Measurements from ENCODE around the gene ARID5B.
A peak's percentile ranks its signal among the peaks of the same experiment; 100 is the strongest.

The ARID5B gene

DNA sequence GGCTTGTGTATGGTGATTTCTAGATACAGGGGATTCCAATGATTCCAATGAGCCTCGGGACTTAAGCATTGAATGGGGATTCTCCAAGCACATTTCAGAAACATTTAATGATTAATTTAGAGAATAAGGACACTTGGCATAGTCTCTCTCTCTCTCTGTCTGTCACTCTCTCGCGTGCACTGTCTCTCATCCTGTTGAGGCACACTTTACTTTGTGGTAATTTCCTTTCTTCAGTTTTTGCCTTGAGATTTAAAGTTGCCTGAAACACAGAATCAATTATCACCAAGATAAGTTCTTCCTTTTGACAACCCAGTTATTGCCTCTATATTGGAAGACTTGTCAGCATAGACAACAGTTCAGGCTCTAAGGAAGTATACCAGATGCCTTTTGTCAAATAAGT, 131.6 kb downstream of the ARID5B start:
- no peak for DNase-seq (ENCODE audit: low read depth)

DNA sequence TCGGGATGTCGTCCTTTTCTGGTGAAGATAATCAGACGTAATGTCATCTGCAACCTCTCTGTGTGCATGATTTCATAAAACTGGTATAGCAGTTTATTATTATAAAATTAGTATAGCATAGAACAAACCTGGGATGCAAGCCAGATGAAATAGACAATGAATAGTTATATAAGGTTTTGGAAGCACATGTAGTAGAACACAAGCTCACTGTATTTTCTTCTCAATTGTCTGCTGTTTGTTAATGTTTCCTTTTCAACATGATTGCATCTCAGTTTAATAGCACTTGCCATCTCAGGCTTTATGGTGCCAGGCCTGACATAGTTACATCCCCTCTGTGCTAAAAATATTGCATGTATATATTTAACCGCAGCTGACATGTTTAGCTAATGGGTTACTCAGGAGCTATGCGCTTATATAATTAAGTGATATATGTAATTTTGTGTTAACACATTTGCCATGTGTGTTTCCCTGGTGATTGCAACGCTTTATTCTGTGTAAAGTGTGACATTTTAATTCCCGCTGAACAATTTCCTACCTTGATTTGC, 132.7 kb downstream of the ARID5B start:
- DNase-seq (ENCODE audit: low read depth) = no peak

DNA sequence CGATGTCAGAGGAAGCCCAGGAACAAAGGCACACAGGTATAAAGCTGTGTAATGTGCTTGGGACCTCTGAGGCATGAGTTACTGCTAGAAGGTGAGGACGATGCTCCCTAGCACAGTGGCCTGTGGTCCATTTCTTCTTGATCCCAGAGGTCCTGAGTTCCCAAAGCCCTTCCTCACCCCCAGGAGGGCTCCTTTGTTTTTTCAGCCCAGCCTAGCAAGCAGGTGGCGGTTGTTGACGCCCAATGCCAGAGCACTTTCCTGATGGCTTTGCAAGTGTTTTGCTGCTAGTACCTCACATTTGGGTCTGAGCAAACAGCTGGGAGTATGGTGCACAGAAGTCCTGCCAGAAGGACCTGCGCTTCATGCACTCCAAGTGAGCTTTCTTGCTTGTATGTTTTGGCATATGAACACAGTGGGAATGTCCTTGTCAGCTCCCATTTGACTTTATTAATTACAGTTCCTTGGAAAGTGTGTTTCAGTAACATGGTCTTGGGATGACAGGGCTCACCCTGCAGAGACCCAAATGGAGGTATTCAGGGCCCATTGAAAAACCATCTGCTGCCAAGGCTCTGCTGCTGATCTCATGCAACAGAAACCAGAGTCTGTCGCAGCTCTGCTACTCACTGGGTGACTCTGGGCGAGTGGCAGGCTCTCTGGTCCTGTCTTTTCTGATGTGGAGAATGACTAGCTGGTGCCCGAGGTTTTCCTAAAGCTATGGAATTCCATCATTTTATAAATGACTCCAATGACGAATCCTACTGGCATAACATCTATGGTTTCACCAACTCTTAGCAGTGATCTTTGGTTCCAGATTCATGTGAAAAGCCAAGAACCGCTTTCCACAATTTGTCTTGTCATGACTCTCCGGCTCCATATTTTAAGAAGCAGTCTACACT, 134.9 kb downstream of the ARID5B start:
- DNase-seq (ENCODE audit: low read depth) = no peak

GRCh38 chr10:62037166-62037831, 135.8 kb downstream of the ARID5B start:
- DNase-seq (ENCODE audit: low read depth) = peak; percentile 68

GRCh38 chr10:62037890-62038608, 136.6 kb downstream of the ARID5B start:
- DNase-seq (ENCODE audit: low read depth) = no peak

GRCh38 chr10:62038609-62039190, 137.2 kb downstream of the ARID5B start:
- DNase-seq (ENCODE audit: low read depth) = peak; percentile 64

- no peak for DNase-seq (ENCODE audit: low read depth)
Measured at GRCh38 chr10:62039954-62040353, 138.5 kb downstream of the ARID5B start.

DNA sequence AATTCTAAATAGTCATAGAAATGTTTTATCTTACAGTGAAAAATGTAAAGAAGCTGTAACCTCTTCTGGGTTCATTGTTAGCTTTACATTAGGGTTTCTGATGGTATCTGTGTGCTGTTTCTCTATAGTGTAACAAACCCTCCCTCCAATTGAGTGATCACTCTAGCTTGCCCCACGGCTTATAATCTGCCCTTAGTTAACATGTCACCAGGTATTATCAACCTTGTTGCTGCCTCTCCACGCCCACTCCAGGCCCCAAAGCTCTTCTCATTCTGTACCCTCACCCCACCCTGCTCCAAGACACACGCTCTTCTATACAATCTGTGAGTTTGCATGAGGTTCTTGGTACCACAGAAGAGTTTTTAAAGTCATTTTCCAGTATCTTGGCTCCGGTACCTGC, 139.4 kb downstream of the ARID5B start:
- no peak for DNase-seq (ENCODE audit: low read depth)

GRCh38 chr10:62043421-62044021, 142.0 kb downstream of the ARID5B start:
- DNase-seq (ENCODE audit: low read depth) = no peak

DNA sequence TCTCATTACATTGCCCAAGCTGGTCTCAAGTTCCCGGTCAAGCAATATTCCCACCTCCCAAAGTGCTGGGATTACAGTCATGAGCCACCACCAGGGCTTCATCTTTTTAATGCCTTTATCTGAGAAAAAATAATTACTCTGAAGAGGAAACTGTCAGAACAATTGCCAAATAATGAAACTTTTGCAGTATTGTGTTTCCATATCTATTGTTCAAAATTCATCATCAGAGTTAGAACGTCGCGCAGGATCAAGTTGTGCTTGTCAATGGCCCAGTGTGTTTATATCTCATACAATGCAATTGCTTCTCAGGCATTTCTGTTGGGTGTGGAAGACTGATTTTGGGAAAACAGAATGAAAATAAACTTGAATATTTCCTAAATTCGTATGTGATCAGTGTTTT, 143.1 kb downstream of the ARID5B start:
- no peak for DNase-seq (ENCODE audit: low read depth)

DNA sequence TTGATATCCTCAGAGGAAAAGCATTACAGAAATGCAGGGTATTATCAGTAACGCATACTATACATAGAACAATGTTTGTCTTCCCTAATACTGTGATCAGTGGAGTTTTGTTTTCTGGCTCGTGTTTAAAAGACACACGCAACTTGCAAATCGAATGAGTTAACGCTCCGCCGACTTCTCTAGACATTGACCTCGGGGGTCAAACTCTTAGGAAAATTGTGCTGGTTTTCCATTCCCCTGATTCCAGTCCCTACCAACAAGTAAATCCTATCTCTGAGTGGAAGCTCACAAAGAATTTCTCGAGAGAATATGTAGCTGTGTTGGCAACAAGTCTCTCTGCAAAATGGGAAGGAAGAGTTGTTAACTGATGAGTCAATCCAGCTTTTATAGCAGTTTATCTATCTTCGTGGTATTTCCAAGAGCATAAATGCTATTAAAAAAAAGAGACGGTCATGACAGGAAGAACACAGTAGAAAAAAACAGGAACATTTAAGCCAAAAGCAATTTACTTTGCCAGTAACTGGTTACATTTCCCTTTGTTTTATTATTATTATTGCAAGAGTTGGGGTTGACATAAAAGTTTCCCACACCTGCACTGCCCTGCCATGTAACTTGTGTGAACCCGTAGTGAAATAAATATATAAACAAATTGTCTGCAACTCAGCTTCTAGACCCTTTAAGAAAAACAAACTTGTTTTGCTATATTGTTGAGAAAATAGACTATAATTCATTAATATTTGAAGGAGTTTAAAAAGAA, 144.4 kb downstream of the ARID5B start:
- DNase-seq (ENCODE audit: low read depth) = peak; percentile 80

GRCh38 chr10:62046522-62047227, 145.2 kb downstream of the ARID5B start:
- no peak for DNase-seq (ENCODE audit: low read depth)

GRCh38 chr10:62047228-62047892, 145.9 kb downstream of the ARID5B start:
- no peak for DNase-seq (ENCODE audit: low read depth)

DNA sequence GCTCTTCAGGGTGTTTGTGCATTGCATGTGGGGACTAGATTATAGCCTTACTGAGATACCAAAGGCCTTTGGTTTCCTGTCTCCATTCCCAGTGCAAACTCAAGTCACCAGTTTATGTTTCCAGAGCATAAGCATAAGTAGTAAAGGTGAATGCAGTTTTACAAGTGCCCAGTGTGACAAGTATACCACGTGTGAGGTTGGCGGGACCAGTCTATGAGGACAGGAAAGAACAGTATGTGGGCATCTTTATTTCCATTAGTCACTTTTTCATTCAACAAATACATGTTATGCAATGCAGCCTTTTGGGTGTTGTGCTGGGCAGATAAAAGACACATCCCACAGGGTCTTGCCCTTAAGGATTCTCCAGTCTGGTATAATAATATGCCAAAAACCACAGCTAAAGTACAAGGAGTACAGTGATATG, 146.5 kb downstream of the ARID5B start:
- no peak for DNase-seq (ENCODE audit: low read depth)

- DNase-seq (ENCODE audit: low read depth) = no peak
Measured at GRCh38 chr10:62048470-62048869, 147.0 kb downstream of the ARID5B start.

DNA sequence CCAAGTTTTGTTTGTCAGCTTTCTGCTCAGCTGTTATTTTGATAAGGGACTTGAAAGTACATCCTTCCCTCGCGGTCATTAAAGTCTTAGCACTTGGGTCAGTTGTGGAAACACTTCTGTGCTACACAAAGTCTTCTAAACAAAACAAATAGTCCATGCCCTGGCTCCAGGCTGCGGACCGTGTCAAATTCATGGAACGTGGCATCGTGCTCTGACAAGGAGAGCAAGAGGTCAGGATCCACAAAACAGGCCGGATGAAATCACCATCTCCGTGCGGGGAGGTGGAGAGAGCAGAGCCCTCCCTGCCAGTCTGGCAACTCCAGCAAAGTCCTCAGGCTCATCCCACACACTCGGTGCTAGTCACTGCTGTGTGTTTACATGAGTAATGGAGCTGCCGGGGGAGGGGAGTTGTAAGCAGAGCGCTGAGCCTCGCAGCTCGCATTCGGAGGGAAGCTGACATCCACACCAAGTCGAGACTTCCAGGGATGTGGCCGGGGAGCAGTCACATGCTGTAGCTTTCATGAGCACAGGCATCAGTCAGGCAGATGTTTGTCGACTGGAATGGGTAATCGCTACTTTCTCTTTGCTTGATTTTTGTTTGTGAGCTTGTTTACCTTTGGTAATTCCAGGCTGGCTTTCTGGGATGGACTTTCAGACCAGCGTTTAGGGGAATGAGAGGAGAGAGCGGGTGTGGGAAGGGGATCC, 147.6 kb downstream of the ARID5B start:
- peak; percentile 98 for DNase-seq (ENCODE audit: low read depth)

GRCh38 chr10:62049624-62050345, 148.3 kb downstream of the ARID5B start:
- no peak for DNase-seq (ENCODE audit: low read depth)

- no peak for DNase-seq (ENCODE audit: low read depth)
Measured at GRCh38 chr10:62050346-62050892, 148.9 kb downstream of the ARID5B start.
